ENCODE results near the gene TRPC1.

DNA sequence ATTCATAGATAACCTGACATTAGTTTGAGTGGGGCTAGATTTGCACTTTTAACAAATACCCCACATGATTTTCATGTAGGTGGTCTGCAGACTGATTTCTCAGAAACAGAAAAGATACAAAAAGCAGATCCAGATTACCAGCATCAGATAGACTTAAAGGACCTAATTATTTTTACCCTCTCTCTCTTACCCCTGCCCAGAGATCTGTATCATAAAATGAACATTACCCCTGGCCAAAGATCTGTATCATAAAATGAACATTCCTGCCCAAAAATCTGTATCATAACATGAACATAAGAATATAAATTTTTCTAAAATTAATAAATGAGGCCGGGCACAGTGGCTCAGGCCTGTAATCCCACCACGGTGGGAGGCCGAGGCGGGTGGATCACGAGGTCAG is 14.6 kb upstream of the TRPC1 start:
- TF ChIP-seq TAF1 (IDR thresholded peaks at IDR 0.05; ENCODE audit: borderline replicate concordance, insufficient read depth, low read length) = no peak
- TF ChIP-seq, protein P1, sequence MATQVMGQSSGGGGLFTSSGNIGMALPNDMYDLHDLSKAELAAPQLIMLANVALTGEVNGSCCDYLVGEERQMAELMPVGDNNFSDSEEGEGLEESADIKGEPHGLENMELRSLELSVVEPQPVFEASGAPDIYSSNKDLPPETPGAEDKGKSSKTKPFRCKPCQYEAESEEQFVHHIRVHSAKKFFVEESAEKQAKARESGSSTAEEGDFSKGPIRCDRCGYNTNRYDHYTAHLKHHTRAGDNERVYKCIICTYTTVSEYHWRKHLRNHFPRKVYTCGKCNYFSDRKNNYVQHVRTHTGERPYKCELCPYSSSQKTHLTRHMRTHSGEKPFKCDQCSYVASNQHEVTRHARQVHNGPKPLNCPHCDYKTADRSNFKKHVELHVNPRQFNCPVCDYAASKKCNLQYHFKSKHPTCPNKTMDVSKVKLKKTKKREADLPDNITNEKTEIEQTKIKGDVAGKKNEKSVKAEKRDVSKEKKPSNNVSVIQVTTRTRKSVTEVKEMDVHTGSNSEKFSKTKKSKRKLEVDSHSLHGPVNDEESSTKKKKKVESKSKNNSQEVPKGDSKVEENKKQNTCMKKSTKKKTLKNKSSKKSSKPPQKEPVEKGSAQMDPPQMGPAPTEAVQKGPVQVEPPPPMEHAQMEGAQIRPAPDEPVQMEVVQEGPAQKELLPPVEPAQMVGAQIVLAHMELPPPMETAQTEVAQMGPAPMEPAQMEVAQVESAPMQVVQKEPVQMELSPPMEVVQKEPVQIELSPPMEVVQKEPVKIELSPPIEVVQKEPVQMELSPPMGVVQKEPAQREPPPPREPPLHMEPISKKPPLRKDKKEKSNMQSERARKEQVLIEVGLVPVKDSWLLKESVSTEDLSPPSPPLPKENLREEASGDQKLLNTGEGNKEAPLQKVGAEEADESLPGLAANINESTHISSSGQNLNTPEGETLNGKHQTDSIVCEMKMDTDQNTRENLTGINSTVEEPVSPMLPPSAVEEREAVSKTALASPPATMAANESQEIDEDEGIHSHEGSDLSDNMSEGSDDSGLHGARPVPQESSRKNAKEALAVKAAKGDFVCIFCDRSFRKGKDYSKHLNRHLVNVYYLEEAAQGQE (IDR thresholded peaks at IDR 0.05; ENCODE audit: insufficient read depth in 1 of 2, low read depth in 2 of 2, low read length in 2 of 2) = no peak

Measured in PFSK-1 (cell line).